WTC11 (cell line): Measurements from ENCODE around the gene ABHD11. TPM values are rescaled to one million over a fixed set of nuclear protein-coding genes. Genes with fewer than 3 reads are reported as not detected.

Experiments used
- ATAC-seq: fragments of 200-7000 bp; cut with Tn5 transposase; 2 replicates; pipeline ENCODE4 v1.10.0; 2021; ENCODE audit warnings: mild to moderate bottlenecking, moderate library complexity
- CTCF ChIA-PET: fragments of 300-600 bp; sonication (Branson Sonifier 250); formaldehyde crosslinking; loops from one replicate; lab custom pipeline; 2021; ENCODE audit warnings: antibody characterized with exemption; lab: Charles Lee
- POLR2A ChIA-PET: fragments of 350-600 bp; sonication (Branson Sonifier 250); formaldehyde crosslinking; loops from one replicate; lab custom pipeline; 2021; ENCODE audit warnings: antibody characterized with exemption; lab: Charles Lee
- DNase-seq: peaks from one replicate; pipeline ENCODE4 v3.0.0; 2021; ENCODE audit warnings: low spot score
- H3K27ac Mint-ChIP-seq: 2 replicates; pipeline ENCODE4 v1.8.0; 2021; ENCODE audit warnings: mixed read lengths
- H3K27me3 Mint-ChIP-seq: 2 replicates; pipeline ENCODE4 v1.8.0; 2021; ENCODE audit warnings: low read depth, mild to moderate bottlenecking, moderate library complexity, mixed read lengths
- H3K36me3 Mint-ChIP-seq: 2 replicates; pipeline ENCODE4 v1.8.0; 2021; ENCODE audit warnings: mixed read lengths
- H3K4me1 Mint-ChIP-seq: 2 replicates; pipeline ENCODE4 v1.8.0; 2022; ENCODE audit warnings: mixed read lengths
- H3K4me3 Mint-ChIP-seq: 2 replicates; pipeline ENCODE4 v1.8.0; 2021; ENCODE audit warnings: mild to moderate bottlenecking, moderate library complexity, mixed read lengths
- H3K9me3 Mint-ChIP-seq: 2 replicates; pipeline ENCODE4 v1.8.0; 2021; ENCODE audit warnings: mixed read lengths
- CREB1 ChIP-seq: sonication (generic); formaldehyde crosslinking; IDR thresholded peaks from 2 replicates; pipeline ENCODE4 v1.8.0; 2023; ENCODE audit warnings: mild to moderate bottlenecking, missing genetic modification reagents
- E2F1 ChIP-seq: sonication (generic); formaldehyde crosslinking; IDR thresholded peaks from 2 replicates; pipeline ENCODE4 v1.8.0; 2022; ENCODE audit warnings: mild to moderate bottlenecking, missing genetic modification reagents
- ELF4 ChIP-seq: sonication (generic); formaldehyde crosslinking; IDR thresholded peaks from 2 replicates; pipeline ENCODE4 v1.8.1; 2022; ENCODE audit warnings: low read depth, mild to moderate bottlenecking, moderate library complexity, missing genetic modification reagents
- GTF2I ChIP-seq: fragments of 250-450 bp; sonication (Bioruptor Pico); conservative IDR thresholded peaks from 2 replicates; pipeline ENCODE4 v1.4.0; 2021; ENCODE audit warnings: mild to moderate bottlenecking
- RORB ChIP-seq: fragments of 250-450 bp; sonication (Bioruptor Pico); IDR thresholded peaks from 2 replicates; pipeline ENCODE4 v1.9.0; 2021; ENCODE audit warnings: mild to moderate bottlenecking
- SMAD3 ChIP-seq: sonication (generic); formaldehyde crosslinking; IDR thresholded peaks from 2 replicates; pipeline ENCODE4 v1.8.0; 2022; ENCODE audit warnings: missing genetic modification reagents, mild to moderate bottlenecking, borderline replicate concordance
- SOX15 ChIP-seq: fragments of 250-450 bp; sonication (Bioruptor Pico); IDR thresholded peaks from 2 replicates; pipeline ENCODE4 v1.9.0; 2021; ENCODE audit warnings: mild to moderate bottlenecking
- TEAD4 ChIP-seq: sonication (generic); formaldehyde crosslinking; IDR thresholded peaks from 2 replicates; pipeline ENCODE4 v1.8.0; 2022; ENCODE audit warnings: mild to moderate bottlenecking, missing genetic modification reagents
- USF2 ChIP-seq: sonication (generic); formaldehyde crosslinking; IDR thresholded peaks from 2 replicates; pipeline ENCODE4 v1.8.1; 2023; ENCODE audit warnings: mild to moderate bottlenecking, missing genetic modification reagents, moderate library complexity
- ZBTB21 ChIP-seq: sonication (generic); formaldehyde crosslinking; IDR thresholded peaks from 2 replicates; pipeline ENCODE4 v1.8.1; 2023; ENCODE audit warnings: mild to moderate bottlenecking, missing genetic modification reagents, borderline replicate concordance
- ZNF138 ChIP-seq: sonication (generic); formaldehyde crosslinking; conservative IDR thresholded peaks from 2 replicates; pipeline ENCODE4 v1.8.1; 2022; ENCODE audit warnings: mild to moderate bottlenecking, moderate library complexity, missing genetic modification reagents
- total RNA-seq: library from RNA; stranded (reverse); gene quantifications from 3 replicates; pipeline ENCODE4 v1.2.3, GENCODE V29; 2021
- TF ChIP-seq, protein P1 (sequence below): sonication (generic); formaldehyde crosslinking; IDR thresholded peaks from 2 replicates; pipeline ENCODE4 v1.8.1; 2023; ENCODE audit warnings: mild to moderate bottlenecking, missing genetic modification reagents
- TF ChIP-seq, protein P2 (sequence below): fragments of 250-450 bp; sonication (Bioruptor Pico); IDR thresholded peaks from 2 replicates; pipeline ENCODE4 v1.9.0; 2021; ENCODE audit warnings: mild to moderate bottlenecking, borderline replicate concordance
- TF ChIP-seq, protein P3 (sequence below): sonication (generic); formaldehyde crosslinking; IDR thresholded peaks from 2 replicates; pipeline ENCODE4 v1.8.1; 2023; ENCODE audit warnings: mild to moderate bottlenecking, missing genetic modification reagents, borderline replicate concordance

The ABHD11 gene
- total RNA-seq, 1 experiment from 2014 or later, result 23.8 TPM

DNA sequence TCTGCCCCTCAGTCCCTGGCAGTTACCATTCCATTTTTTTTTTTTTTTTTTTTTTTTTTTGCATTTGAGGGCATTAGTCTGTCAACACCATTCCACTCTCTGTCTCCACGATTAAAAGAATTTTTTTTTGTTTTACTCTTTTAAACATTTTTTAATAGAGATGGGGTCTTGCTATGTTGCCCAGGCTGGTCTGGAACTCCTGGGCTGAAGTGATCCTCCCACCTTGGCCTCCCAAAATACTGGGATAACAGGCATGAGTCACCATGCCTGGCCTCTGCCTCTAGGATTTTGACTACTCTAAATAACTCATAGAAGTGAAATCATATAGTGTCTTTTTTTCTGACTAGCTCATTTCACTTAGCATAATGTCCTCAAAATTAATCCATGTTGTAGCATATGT is 48.0 kb upstream of the ABHD11 start:
- ATAC-seq (no peak), DNase-seq (no peak)
- Mint-ChIP-seq H3K4me1 (no peaks in the 10 kb centered on the region), H3K9me3 (peaks cover 25% of the 10 kb centered on the region), H3K36me3 (peaks cover 15% of the 10 kb centered on the region), H3K27me3 (no peaks in the 10 kb centered on the region; the same call in 1 of the 2 replicates), H3K4me3 (no peak overlapping the region), H3K27ac (no peak overlapping the region)
- POLR2A ChIA-PET, result no interaction called here
- CTCF ChIA-PET, result interaction anchor here (0.5 to 1.1 kb wide), 3 partner anchors 12 to 52 kb away, joined by 3 to 4 read pairs (median 4); no protein-coding TSS in a partner anchor
- TF ChIP-seq, protein P1, sequence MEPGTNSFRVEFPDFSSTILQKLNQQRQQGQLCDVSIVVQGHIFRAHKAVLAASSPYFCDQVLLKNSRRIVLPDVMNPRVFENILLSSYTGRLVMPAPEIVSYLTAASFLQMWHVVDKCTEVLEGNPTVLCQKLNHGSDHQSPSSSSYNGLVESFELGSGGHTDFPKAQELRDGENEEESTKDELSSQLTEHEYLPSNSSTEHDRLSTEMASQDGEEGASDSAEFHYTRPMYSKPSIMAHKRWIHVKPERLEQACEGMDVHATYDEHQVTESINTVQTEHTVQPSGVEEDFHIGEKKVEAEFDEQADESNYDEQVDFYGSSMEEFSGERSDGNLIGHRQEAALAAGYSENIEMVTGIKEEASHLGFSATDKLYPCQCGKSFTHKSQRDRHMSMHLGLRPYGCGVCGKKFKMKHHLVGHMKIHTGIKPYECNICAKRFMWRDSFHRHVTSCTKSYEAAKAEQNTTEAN (CRISPR knock-in tag), result no peak
- TF ChIP-seq SOX15 (CRISPR knock-in tag) (no peak), ZNF138 (CRISPR knock-in tag) (no peak)

- H3K27ac Mint-ChIP-seq, result no peak overlapping the region
- TF ChIP-seq ZBTB21 (CRISPR knock-in tag) (no peak), SMAD3 (CRISPR knock-in tag) (no peak), GTF2I (CRISPR knock-in tag) (no peak), TEAD4 (CRISPR knock-in tag) (no peak), RORB (CRISPR knock-in tag) (no peak), E2F1 (no peak), CREB1 (CRISPR knock-in tag) (no peak), ELF4 (no peak), USF2 (CRISPR knock-in tag) (no peak)
- TF ChIP-seq, protein P2, sequence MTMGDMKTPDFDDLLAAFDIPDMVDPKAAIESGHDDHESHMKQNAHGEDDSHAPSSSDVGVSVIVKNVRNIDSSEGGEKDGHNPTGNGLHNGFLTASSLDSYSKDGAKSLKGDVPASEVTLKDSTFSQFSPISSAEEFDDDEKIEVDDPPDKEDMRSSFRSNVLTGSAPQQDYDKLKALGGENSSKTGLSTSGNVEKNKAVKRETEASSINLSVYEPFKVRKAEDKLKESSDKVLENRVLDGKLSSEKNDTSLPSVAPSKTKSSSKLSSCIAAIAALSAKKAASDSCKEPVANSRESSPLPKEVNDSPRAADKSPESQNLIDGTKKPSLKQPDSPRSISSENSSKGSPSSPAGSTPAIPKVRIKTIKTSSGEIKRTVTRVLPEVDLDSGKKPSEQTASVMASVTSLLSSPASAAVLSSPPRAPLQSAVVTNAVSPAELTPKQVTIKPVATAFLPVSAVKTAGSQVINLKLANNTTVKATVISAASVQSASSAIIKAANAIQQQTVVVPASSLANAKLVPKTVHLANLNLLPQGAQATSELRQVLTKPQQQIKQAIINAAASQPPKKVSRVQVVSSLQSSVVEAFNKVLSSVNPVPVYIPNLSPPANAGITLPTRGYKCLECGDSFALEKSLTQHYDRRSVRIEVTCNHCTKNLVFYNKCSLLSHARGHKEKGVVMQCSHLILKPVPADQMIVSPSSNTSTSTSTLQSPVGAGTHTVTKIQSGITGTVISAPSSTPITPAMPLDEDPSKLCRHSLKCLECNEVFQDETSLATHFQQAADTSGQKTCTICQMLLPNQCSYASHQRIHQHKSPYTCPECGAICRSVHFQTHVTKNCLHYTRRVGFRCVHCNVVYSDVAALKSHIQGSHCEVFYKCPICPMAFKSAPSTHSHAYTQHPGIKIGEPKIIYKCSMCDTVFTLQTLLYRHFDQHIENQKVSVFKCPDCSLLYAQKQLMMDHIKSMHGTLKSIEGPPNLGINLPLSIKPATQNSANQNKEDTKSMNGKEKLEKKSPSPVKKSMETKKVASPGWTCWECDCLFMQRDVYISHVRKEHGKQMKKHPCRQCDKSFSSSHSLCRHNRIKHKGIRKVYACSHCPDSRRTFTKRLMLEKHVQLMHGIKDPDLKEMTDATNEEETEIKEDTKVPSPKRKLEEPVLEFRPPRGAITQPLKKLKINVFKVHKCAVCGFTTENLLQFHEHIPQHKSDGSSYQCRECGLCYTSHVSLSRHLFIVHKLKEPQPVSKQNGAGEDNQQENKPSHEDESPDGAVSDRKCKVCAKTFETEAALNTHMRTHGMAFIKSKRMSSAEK (CRISPR knock-in tag), result no peak
- TF ChIP-seq, protein P3, sequence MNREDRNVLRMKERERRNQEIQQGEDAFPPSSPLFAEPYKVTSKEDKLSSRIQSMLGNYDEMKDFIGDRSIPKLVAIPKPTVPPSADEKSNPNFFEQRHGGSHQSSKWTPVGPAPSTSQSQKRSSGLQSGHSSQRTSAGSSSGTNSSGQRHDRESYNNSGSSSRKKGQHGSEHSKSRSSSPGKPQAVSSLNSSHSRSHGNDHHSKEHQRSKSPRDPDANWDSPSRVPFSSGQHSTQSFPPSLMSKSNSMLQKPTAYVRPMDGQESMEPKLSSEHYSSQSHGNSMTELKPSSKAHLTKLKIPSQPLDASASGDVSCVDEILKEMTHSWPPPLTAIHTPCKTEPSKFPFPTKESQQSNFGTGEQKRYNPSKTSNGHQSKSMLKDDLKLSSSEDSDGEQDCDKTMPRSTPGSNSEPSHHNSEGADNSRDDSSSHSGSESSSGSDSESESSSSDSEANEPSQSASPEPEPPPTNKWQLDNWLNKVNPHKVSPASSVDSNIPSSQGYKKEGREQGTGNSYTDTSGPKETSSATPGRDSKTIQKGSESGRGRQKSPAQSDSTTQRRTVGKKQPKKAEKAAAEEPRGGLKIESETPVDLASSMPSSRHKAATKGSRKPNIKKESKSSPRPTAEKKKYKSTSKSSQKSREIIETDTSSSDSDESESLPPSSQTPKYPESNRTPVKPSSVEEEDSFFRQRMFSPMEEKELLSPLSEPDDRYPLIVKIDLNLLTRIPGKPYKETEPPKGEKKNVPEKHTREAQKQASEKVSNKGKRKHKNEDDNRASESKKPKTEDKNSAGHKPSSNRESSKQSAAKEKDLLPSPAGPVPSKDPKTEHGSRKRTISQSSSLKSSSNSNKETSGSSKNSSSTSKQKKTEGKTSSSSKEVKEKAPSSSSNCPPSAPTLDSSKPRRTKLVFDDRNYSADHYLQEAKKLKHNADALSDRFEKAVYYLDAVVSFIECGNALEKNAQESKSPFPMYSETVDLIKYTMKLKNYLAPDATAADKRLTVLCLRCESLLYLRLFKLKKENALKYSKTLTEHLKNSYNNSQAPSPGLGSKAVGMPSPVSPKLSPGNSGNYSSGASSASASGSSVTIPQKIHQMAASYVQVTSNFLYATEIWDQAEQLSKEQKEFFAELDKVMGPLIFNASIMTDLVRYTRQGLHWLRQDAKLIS (CRISPR knock-in tag), result no peak
- H3K4me3 Mint-ChIP-seq, result no peak overlapping the region
- H3K4me1 Mint-ChIP-seq, result 0 out of 2 replicates have a peak, but pooled peaks cover 2% of the 10 kb centered on the region
- H3K36me3 Mint-ChIP-seq, result no peaks in the 10 kb centered on the region
- no peaks in the 10 kb centered on the region for H3K27me3 Mint-ChIP-seq
- DNase-seq (no peak), ATAC-seq (no peak)
- ChIA-PET POLR2A (no interaction called here), CTCF (no interaction called here)
- H3K9me3 Mint-ChIP-seq, result peaks cover 19% of the 10 kb centered on the region
Observed at GRCh38 chr7:73779517-73779916, 40.9 kb upstream of the ABHD11 start.
